OCI-LY3 (cell line): ENCODE results near the gene PRODH2.

Source experiments
- CTCF ChIP-seq: fragments of 200-600, 300-600 bp; sonication (generic); IDR thresholded peaks from 2 replicates; pipeline ENCODE4 v1.5.1; 2014; ENCODE audit warnings: antibody characterized with exemption, low read length, low read depth
- EZH2phosphoT487 ChIP-seq: fragments of 200-600 bp; shearing (Covaris generic); IDR thresholded peaks from 2 replicates; pipeline ENCODE4 v1.6.1; 2018; ENCODE audit warnings: antibody characterized with exemption, mixed run types, low read depth

- no peak for TF ChIP-seq CTCF
- TF ChIP-seq EZH2phosphoT487 = no peak
These were observed 62.5 kb downstream of the PRODH2 start for GRCh38 chr19:35750167-35750566.
